ENCODE data around the gene CEP44.

CEP44 gene

DNA sequence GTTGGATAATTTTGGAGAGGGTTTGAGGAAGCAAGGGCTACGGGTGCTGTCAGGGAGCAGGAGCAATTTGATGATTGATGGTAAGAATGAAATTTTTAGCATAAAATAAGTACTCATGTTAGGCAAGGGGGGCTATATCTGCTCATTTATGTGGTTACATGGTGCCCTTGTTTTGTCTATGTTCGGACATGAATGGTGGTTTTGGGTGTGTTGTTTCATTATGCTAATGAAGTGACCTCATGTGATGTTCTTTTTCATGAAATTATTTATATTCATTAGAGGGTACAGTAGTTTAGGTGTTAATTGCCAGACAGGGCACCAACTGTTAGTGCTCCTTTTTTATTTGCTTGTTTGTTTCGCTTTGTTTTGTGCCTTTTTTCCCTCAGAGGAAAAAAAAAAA, 29.3 kb downstream of the CEP44 start:
- TF ChIP-seq POLR2AphosphoS5 (IDR thresholded peaks at IDR 0.05; ENCODE audit: low read depth, low read length) (no peak), SIN3A (IDR thresholded peaks at IDR 0.05; ENCODE audit: borderline replicate concordance, insufficient read depth, low read length) (no peak), TAF1 (IDR thresholded peaks at IDR 0.05; ENCODE audit: borderline replicate concordance, insufficient read depth, low read length) (no peak), FOXP2 (optimal IDR thresholded peaks at IDR 0.05; ENCODE audit: borderline replicate concordance, extremely low read depth, extremely low read length, insufficient read depth) (no peak)
- TF ChIP-seq, protein P1, sequence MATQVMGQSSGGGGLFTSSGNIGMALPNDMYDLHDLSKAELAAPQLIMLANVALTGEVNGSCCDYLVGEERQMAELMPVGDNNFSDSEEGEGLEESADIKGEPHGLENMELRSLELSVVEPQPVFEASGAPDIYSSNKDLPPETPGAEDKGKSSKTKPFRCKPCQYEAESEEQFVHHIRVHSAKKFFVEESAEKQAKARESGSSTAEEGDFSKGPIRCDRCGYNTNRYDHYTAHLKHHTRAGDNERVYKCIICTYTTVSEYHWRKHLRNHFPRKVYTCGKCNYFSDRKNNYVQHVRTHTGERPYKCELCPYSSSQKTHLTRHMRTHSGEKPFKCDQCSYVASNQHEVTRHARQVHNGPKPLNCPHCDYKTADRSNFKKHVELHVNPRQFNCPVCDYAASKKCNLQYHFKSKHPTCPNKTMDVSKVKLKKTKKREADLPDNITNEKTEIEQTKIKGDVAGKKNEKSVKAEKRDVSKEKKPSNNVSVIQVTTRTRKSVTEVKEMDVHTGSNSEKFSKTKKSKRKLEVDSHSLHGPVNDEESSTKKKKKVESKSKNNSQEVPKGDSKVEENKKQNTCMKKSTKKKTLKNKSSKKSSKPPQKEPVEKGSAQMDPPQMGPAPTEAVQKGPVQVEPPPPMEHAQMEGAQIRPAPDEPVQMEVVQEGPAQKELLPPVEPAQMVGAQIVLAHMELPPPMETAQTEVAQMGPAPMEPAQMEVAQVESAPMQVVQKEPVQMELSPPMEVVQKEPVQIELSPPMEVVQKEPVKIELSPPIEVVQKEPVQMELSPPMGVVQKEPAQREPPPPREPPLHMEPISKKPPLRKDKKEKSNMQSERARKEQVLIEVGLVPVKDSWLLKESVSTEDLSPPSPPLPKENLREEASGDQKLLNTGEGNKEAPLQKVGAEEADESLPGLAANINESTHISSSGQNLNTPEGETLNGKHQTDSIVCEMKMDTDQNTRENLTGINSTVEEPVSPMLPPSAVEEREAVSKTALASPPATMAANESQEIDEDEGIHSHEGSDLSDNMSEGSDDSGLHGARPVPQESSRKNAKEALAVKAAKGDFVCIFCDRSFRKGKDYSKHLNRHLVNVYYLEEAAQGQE (IDR thresholded peaks at IDR 0.05; ENCODE audit: insufficient read depth in 1 of 2, low read depth in 2 of 2, low read length in 2 of 2): no peak

DNA sequence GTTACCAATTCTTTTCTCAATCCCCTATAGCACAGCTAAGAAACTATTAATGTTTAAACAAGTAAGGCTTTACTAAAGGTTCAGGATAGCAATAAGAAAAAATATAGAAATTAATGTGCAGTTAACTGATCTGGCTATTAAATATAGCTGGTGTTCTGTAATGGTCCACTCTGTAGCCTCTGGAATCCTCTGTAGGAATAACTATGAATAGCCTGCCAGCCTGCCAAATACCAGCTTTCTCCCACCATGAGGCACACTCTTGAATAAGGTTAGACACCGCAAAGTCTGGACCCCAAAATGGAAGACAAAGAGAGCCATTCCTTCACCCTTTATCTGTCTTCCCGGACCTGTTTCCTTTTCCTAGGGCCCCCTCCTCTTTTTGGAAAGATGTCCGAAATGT, 30.6 kb downstream of the CEP44 start:
- TF ChIP-seq, protein P1 (IDR thresholded peaks at IDR 0.05; ENCODE audit: insufficient read depth in 1 of 2, low read depth in 2 of 2, low read length in 2 of 2): no peak
- TF ChIP-seq FOXP2 (optimal IDR thresholded peaks at IDR 0.05; ENCODE audit: borderline replicate concordance, extremely low read depth, extremely low read length, insufficient read depth) (no peak), POLR2AphosphoS5 (IDR thresholded peaks at IDR 0.05; ENCODE audit: low read depth, low read length) (no peak), TAF1 (IDR thresholded peaks at IDR 0.05; ENCODE audit: borderline replicate concordance, insufficient read depth, low read length) (no peak)

DNA sequence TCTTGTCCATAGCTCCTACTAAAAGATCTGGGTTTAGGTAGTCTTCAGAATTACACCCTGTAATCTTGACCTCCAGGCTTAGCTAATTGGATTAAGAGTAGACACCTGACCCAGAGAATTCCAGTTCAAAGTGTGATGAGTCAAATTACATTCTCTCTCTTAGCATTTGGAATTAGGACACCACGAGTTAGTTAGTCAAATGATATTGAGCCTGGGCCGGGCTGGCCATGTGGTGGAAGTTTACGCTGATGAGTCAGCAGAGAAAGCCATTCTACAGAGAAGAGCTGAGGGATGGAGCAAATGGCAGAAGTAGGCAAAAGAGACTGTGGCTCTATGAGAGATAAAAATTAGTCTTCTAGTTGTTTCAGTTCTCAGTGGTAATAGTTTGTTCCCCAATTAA, 31.1 kb downstream of the CEP44 start:
- TF ChIP-seq TAF1 (IDR thresholded peaks at IDR 0.05; ENCODE audit: borderline replicate concordance, insufficient read depth, low read length) (no peak), FOXP2 (optimal IDR thresholded peaks at IDR 0.05; ENCODE audit: borderline replicate concordance, extremely low read depth, extremely low read length, insufficient read depth) (no peak), SIN3A (IDR thresholded peaks at IDR 0.05; ENCODE audit: borderline replicate concordance, insufficient read depth, low read length) (no peak), POLR2AphosphoS5 (IDR thresholded peaks at IDR 0.05; ENCODE audit: low read depth, low read length) (no peak)
- TF ChIP-seq, protein P1 (IDR thresholded peaks at IDR 0.05; ENCODE audit: insufficient read depth in 1 of 2, low read depth in 2 of 2, low read length in 2 of 2): no peak

DNA sequence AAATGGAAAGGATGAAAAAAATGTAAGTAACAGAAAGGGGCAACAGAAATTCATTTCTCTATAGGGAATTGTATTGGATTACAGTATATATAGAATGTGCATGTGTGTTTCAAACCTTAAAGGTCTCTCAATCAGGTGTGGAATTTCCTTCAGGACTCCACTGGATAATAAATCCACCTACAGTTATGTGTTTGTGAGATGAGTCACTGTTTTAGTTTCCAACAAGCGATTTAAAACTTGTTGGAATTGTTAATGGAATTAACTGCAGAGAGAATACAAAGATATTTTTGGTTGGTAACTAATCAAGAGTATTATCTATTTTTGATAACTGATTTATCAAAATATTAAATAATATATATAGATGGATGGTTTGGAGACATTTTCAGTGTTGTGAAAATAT, 32.8 kb downstream of the CEP44 start:
- no peak for TF ChIP-seq TAF1 (IDR thresholded peaks at IDR 0.05; ENCODE audit: borderline replicate concordance, insufficient read depth, low read length)
- TF ChIP-seq, protein P1 (IDR thresholded peaks at IDR 0.05; ENCODE audit: insufficient read depth in 1 of 2, low read depth in 2 of 2, low read length in 2 of 2): no peak
- TF ChIP-seq POLR2AphosphoS5 (IDR thresholded peaks at IDR 0.05; ENCODE audit: low read depth, low read length): no peak
- no peak for TF ChIP-seq FOXP2 (optimal IDR thresholded peaks at IDR 0.05; ENCODE audit: borderline replicate concordance, extremely low read depth, extremely low read length, insufficient read depth)
- no peak for TF ChIP-seq SIN3A (IDR thresholded peaks at IDR 0.05; ENCODE audit: borderline replicate concordance, insufficient read depth, low read length)

DNA sequence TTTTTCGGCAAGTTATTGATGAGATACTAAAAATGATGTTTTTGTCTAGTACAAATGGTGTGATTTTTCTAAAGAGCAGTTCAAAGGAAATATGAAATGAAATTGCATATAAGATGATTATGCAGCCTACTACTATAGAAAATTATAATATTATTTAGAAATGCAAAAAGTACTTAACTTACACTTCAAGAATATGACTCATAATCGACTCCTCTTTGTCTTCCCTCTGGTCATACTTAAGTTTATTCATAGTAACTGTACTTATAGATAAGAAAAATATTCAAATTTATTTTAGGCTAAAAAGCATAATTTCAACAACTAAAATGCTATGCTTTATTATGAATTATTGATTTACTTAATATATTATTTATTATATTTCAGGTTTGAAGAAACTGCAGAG, 33.2 kb downstream of the CEP44 start:
- TF ChIP-seq, protein P1 (IDR thresholded peaks at IDR 0.05; ENCODE audit: insufficient read depth in 1 of 2, low read depth in 2 of 2, low read length in 2 of 2): no peak
- TF ChIP-seq TAF1 (IDR thresholded peaks at IDR 0.05; ENCODE audit: borderline replicate concordance, insufficient read depth, low read length) (no peak), FOXP2 (optimal IDR thresholded peaks at IDR 0.05; ENCODE audit: borderline replicate concordance, extremely low read depth, extremely low read length, insufficient read depth) (no peak), SIN3A (IDR thresholded peaks at IDR 0.05; ENCODE audit: borderline replicate concordance, insufficient read depth, low read length) (no peak), POLR2AphosphoS5 (IDR thresholded peaks at IDR 0.05; ENCODE audit: low read depth, low read length) (no peak)
